GF-D8 (cell line): ENCODE results near the gene SIGLECL1.

Source experiments
- DNase-seq: peaks from one replicate; lab custom pipeline; 2025; lab: John Stamatoyannopoulos, UW

SIGLECL1 gene

GRCh38 chr19:51250786-51251467 is at the start of gene SIGLECL1:
SIGLECL1 (plus strand) TSS chr19:51251080; CDS start chr19:51264073, 12,993 bp downstream.
- DNase-seq, result no peak

- DNase-seq, result no peak
Observed at GRCh38 chr19:51201712-51202111, 49.2 kb upstream of the SIGLECL1 start.

DNA sequence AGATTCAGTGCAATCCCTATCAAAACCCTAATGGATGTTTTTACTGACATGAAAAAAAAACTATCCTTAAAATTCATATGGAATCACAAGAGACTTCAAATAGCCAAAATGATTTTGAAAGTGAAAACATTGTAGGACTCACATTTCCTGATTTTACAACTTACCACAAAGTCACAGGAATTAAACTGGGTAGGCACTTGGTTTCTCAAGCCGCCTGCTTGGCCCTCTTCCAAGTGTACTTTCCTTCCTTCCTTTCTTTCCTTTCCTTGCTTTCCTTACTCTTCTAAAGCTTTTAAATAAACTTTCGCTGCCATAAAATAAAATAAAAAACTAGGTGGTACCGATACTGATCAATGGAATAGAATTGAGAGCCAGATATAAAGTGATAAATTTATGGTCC is 47.0 kb upstream of the SIGLECL1 start:
- no peak for DNase-seq

- no peak for DNase-seq
Observed at GRCh38 chr19:51204321-51204720, 46.6 kb upstream of the SIGLECL1 start.

- no peak for DNase-seq
Observed at GRCh38 chr19:51207747-51208146, 43.1 kb upstream of the SIGLECL1 start.

GRCh38 chr19:51210191-51210784 is 40.6 kb upstream of the SIGLECL1 start:
- no peak for DNase-seq

DNA sequence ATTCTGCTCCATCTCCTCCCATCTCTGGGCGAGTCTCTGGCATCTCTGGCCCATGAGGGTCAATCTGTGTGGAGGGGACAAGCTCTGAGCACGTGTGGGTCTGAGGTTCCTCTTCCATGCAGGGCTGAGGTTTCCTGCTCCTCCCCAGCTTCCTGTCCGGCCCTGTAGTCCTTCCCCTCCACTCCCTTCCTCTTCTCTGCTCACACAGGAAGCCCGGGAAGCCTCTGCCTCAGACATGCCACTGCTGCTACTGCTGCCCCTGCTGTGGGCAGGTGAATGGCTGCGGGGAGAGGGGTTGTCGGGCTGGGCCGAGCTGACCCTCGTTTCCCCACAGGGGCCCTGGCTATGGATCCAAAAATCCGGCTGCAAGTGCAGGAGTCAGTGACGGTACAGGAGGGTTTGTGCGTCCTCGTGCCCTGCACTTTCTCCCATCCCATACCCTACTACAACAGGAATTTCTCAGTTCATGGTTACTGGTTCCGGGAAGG is 40.0 kb upstream of the SIGLECL1 start:
- peak; percentile 74 for DNase-seq

DNA sequence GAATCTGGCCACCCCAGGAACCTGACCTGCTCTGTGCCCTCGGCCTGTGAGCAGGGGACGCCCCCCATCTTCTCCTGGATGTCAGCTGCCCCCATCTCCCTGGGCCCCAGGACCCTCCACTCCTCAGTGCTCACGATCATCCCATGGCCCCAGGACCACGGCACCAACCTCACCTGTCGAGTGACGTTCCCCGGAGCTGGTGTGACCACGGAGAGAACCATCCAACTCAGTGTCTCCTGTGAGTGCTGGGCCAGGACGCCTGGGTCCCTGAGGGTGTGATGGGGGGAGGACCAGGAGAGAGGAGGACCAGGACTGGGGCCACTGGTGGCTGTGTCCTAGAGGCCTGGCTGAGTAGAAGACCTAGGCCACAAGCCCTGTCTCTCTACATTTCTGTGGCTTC is 39.0 kb upstream of the SIGLECL1 start:
- DNase-seq, result no peak

DNA sequence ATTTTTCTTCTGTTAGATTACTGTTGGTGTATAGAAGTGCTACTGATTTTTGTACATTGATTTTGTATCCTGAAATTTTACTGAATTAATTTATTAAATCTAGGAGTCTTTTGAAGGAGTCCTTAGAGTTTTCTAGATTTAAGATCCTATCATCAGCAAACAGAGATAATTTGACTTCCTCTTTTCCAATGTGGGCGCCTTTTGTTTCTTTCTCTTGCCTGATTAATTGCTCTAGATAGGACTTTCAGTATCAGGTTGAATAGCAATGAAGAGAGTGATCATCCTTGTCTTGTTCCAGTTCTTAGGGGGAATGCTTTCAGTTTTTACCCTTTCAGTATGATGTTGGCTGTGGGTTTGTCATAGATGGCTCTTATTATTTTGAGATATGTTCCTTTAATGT is 31.6 kb upstream of the SIGLECL1 start:
- DNase-seq, result peak; percentile 33

DNA sequence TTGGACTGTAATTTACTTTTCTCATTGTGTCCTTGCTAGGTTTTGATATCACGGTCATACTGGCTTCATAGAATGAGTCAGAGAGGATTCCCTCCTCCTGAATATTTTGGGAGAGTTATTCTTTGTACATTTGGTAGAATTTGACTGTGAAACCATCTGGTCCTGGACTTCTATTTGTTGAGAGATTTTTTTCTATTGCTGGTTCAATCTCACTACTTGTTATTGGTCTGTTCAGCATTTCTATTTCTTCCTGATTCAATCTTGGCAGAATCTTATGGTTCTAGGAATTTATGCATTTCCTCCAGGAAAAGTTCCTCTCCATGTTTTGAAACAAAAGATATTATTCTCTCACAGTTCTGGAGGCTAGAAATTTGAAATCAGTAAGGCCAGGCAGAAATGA is 30.9 kb upstream of the SIGLECL1 start:
- no peak for DNase-seq

DNA sequence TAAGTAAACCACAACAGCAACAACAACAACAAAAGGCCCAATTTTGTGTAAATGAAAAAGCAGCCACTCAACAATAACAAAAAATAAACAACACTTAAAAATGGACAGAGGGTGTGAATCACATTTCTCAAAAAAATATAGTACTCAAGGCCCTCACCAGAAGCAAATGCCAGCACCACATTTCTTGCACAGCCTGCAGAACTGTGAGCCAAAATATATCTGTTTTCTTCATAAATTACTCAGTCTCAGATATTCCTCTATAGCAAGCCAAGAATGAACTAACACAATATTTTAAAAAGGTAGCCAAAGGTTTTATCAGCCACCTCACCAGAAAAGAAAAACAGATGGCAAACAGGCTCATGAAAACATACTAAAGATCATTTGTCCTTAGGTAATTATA is 29.9 kb upstream of the SIGLECL1 start:
- DNase-seq, result no peak

GRCh38 chr19:51224163-51224641 is 26.7 kb upstream of the SIGLECL1 start:
- DNase-seq, result peak; percentile 24

DNA sequence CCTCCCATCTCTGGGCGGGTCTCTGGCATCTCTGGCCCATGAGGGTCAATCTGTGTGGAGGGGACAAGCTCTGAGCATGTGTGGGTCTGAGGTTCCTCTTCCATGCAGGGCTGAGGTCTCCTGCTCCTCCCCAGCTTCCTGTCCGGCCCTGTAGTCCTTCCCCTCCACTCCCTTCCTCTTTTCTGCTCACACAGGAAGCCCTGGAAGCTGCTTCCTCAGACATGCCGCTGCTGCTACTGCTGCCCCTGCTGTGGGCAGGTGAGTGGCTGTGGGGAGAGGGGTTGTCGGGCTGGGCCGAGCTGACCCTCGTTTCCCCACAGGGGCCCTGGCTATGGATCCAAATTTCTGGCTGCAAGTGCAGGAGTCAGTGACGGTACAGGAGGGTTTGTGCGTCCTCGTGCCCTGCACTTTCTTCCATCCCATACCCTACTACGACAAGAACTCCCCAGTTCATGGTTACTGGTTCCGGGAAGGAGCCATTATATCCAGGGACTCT is 25.9 kb upstream of the SIGLECL1 start, which contains the start of gene CD33:
TSS of gene CD33 (plus strand) at position 183 of the 496 bp plus-strand sequence. CDS start at position 222, 39 bp downstream.
- peak; percentile 84 for DNase-seq

DNA sequence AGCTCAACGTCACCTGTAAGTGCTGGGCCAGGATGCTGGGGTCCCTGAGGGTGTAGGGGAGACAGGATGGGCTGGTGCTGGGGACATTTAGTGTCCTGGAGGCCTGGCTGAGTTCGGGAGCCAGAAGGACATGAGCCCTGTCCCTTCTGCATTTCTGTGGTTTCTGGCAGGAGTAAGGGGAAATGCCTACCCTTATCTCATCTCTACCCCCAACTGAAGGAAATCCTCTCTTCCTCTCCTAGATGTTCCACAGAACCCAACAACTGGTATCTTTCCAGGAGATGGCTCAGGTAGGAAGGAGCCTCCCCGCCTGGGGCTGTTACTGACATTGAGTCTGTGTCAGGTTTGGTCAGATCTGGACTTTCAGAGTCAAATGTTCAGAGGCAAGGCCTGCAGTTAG is 24.8 kb upstream of the SIGLECL1 start:
- DNase-seq, result peak; percentile 69

- DNase-seq, result no peak
Observed at GRCh38 chr19:51227326-51227725, 23.6 kb upstream of the SIGLECL1 start.

DNA sequence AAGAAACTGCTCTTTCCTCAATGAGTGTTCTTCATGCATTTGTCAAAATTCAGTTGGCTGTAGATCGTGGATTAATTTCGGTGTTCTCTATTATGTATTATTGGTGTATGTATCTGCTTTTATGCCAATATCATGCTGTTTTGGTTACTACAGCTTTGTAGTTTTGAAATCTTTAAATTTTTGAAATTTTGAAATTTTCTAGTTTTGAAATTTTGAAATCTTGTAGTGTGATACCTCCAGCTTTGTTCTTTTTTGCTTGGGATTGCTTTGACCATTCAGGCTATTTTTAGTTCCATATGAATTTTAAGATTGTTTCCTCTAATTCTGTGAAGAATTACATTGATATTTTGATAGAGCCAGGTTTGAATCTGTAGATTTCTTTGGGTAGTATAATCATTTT is 22.9 kb upstream of the SIGLECL1 start:
- DNase-seq, result no peak

- DNase-seq, result no peak
Observed at GRCh38 chr19:51240866-51241265, 10.0 kb upstream of the SIGLECL1 start.

DNA sequence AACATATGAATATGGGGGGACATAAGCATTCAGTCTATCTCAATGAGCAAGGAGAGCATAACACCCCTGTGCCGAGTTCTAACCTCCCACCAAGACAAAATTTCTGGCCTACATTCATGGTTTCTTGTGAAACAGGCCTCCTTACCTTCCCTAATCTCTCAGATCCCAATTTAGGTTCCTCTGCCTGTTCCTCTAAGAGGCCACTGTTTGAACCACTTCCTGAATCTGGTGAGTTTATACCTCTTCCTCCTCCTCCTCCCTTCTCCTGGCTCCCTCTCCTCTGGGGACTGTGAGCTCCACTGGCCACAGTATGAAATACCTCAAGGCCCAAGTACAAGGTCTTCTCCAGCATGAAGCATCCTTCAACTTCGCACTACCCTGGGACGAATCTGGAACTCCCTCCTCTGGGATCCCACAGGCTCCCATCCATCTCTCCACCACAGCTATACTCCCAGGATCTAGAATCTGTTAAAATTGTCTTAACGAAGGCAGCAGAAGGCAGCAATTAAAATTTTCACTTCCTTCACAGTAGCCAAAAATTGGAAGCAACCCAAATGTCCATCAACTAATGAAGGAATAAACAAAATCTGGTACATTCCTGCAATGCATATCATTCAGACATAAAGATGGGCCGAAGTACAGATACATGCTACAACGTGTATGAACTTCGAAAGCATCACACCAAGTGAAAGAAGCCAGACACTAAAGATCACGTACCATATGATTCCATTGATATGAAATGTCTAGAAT is 7.8 kb upstream of the SIGLECL1 start:
- DNase-seq, result peak; percentile 35

DNA sequence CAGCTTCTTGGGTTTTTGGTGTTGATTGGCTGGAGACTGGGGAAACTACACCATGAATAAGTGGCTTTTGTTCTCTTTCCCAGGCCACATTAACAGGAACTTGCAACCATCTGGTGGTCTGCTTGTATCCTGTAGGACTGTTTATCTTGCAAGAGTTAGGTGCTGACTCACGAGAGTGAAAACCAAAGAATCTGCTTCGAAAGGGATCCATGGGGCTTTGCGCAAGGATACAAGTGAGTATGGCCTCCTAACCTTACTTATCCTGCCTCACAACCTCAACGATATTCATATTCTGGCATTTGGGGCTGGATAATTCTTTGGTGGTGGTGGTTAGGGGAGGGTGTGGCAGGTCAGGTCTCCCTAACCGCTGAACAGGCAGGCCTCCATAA is 4.7 kb upstream of the SIGLECL1 start:
- peak; percentile 92 for DNase-seq

DNA sequence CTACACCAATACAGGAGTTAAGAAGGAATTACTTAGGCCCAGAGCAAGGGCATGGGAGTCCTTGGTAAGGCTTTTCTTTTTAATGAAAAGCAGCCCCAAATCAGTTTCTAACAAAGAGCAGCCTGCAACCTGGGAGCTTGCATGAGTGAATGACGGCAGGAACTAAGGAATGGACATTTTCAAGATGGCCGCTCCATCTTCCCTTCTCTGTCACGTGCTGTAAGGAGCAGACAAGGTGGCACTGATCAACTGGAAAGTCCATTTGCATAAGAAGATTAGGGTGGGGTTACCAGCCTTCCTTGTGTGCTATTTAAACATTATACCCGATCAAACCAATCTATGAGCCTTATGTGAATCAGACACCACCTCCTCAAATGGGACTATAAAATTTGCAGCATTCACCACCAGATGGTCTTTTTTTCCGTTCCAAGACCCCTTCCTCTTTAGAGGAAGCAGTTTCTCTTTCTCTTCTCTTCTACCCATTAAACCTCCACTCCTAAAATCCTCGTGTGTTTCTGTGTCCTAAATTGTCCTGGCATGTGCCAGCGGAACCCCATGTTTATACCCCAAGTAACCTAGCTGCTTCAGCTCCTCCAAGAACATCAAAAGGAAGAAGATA is 2.8 kb upstream of the SIGLECL1 start:
- no peak for DNase-seq

DNA sequence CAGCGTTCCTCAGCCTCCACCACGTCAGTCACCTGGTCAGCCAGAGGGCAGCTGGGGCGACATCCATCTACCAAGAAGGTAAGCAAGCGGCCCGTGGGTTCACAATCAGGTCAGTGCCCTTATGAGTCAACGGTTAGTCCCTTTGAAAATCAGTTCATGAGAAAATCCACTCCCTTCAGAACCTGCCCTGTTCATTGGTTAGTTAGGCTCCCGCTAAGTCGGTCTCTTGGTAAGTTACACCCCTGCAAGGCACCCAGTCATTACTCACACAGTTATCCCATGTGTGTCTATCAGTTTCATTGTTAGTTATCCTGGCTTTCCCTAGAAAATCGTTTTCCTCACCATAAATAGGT is 564 bp downstream of the SIGLECL1 start:
- no peak for DNase-seq
